ENCODE results near the gene ZNF512. TPM values are rescaled to one million over a fixed set of nuclear protein-coding genes. Genes with fewer than 3 reads are reported as not detected.

ZNF512 gene
- total and polyA plus RNA-seq, 2 of the 13 experiments (the other 11 are each of a cell fraction or from before 2014, with no cell fraction given): 29.8 to 31.0 TPM

- TF ChIP-seq, protein P1, sequence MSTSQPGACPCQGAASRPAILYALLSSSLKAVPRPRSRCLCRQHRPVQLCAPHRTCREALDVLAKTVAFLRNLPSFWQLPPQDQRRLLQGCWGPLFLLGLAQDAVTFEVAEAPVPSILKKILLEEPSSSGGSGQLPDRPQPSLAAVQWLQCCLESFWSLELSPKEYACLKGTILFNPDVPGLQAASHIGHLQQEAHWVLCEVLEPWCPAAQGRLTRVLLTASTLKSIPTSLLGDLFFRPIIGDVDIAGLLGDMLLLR (CRISPR knock-in tag; IDR thresholded peaks at IDR 0.05): no peak
Measured at GRCh38 chr2:27587025-27587424, 4.2 kb downstream of the ZNF512 start (continued).

DNA sequence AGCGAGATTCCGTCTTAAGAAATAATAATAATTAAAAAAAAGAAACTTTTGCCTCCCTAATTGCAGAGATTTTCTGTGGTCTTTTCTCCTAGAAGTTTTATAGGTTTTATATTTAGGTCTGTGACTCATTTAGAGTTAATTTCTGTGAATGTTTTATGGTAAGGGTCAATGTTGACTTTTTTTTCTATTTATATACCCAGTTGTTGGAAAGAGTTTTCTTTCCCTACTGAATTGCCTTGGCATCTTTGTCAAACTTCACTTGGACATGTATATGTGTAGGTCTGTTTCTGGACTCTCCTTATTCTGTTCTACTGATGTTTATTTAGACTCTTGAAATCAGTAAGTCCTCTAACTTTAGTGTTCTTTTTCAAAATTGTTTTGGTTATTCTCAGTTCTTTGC is 5.5 kb downstream of the ZNF512 start:
- Histone ChIP-seq H3K27me3 (ENCODE audit: control insufficient read depth in 1 of 2, insufficient read depth in 2 of 2, low read length in 2 of 2) (no peaks in the 10 kb centered on the region; a peak in 1 of 5 replicates), H3K79me2 (ENCODE audit: insufficient read depth, low read length) (peaks cover 100% of the 10 kb centered on the region), H3K4me1 (ENCODE audit: insufficient read depth, low read length) (peaks cover 46% of the 10 kb centered on the region), H4K20me1 (ENCODE audit: insufficient read depth, low read length) (peaks cover 34% of the 10 kb centered on the region), H3K27ac (ENCODE audit: extremely low read length, insufficient read depth, low read length) (no peak overlapping the region), H3K4me2 (ENCODE audit: low read depth, low read length) (no peak overlapping the region), H3K9me3 (ENCODE audit: low read length) (peaks cover 2% of the 10 kb centered on the region), H3K9ac (ENCODE audit: insufficient read depth, low read depth, low read length) (no peak overlapping the region), H3K36me3 (replicated peaks in 1 of 2; ENCODE audit: control insufficient read depth in 1 of 2, insufficient read depth in 2 of 2, low read length in 2 of 2) (peaks cover 0 to 3% of the 10 kb centered on the region in 2 experiments; a peak in 2 of 5 replicates), H2AFZ (ENCODE audit: low read length) (no peak overlapping the region), H3K4me3 (replicated peaks in 1 of 3; ENCODE audit: insufficient read depth in 1 of 3, low read depth in 2 of 3, low read length in 3 of 3) (no peak overlapping the region)
- 95% methylated on average over 2 of the region's 2 CpGs for WGBS (ENCODE audit: low lambda C conversion rate)
- in situ Hi-C loops (cut with HindIII; ENCODE audit: extremely low pct_ligation_motif_present, low pct_unique_long_range_greater_than_20kb): no loop called here
- ATAC-seq (no peak), DNase-seq (ENCODE audit: low spot score) (no peak), FAIRE-seq (no peak)
- BruUV-seq (replicated peaks): no TSS peak
- ChIA-PET POLR2A (no interaction called here), CTCF (ENCODE audit: low intra/inter-chr PET ratio, low total read pairs) (no interaction called here)
- intact Hi-C loops (cut with micrococcal nuclease; ENCODE audit: unreplicated experiment): no loop called here
- TF ChIP-seq BORCS8-MEF2B (CRISPR knock-in tag; IDR thresholded peaks at IDR 0.05): no peak
- no peak for TF ChIP-seq FOXP4 (CRISPR knock-in tag; IDR thresholded peaks at IDR 0.05)
- no peak for TF ChIP-seq ZNF878 (CRISPR knock-in tag; IDR thresholded peaks at IDR 0.05)
- no peak for TF ChIP-seq ZNF879 (CRISPR knock-in tag; IDR thresholded peaks at IDR 0.05)
- no peak for TF ChIP-seq ZBTB40 (IDR thresholded peaks at IDR 0.05)
- no peak for TF ChIP-seq ZBTB40 (CRISPR knock-in tag; IDR thresholded peaks at IDR 0.05)
- TF ChIP-seq MLXIP (CRISPR knock-in tag; IDR thresholded peaks at IDR 0.05; ENCODE audit: borderline replicate concordance): no peak
